Endothelial cell of umbilical vein (primary cell): ENCODE data around the gene MARCHF9. TPM values are rescaled to one million over a fixed set of nuclear protein-coding genes. Genes with fewer than 3 reads are reported as not detected.

ENCODE experiments used
- BruUV-seq: library from RNA; stranded (reverse); fragments of 400-500 nt; replicated peaks from 2 replicates; lab custom pipeline; 2021; lab: Mats Ljungman, UMichigan
- CTCF ChIA-PET: fragments of 300-600, 350-600 bp; sonication (Branson Sonifier 250); formaldehyde crosslinking; loops from one replicate; lab custom pipeline; 2021; ENCODE audit warnings: antibody characterized with exemption, inconsistent platforms; lab: Charles Lee
- POLR2A ChIA-PET: fragments of 300-600, 350-600 bp; sonication (Branson Sonifier 250); formaldehyde crosslinking; loops from one replicate; lab custom pipeline; 2021; ENCODE audit warnings: antibody characterized with exemption, inconsistent platforms; lab: Charles Lee
- DNase-seq: peaks from one replicate; pipeline ENCODE4 v3.0.0-alpha.2; 2011; ENCODE audit warnings: low read depth, low spot score
- FAIRE-seq: peaks from 2 replicates; lab custom pipeline; 2011; peaks lifted over from hg19 to GRCh38; lab: Jason Lieb, UNC
- H2AFZ ChIP-seq: 2 replicates; pipeline ENCODE4 v1.6.0; 2012; ENCODE audit warnings: low read depth, low read length, control low read depth, inconsistent platforms
- H3K27ac ChIP-seq: 2 replicates; pipeline ENCODE4 v1.5.1; 2011; ENCODE audit warnings: low read depth, mild to moderate bottlenecking, control low read depth, low read length, moderate library complexity; ENCODE audit not compliant: insufficient read depth
- H3K27me3 ChIP-seq, 2 experiments: 2 replicates each; pipeline versions ENCODE4 v1.6.0 to v1.6.1; 2011; ENCODE audit warnings: low read length in 2 of 2, mixed read lengths in 1 of 2; ENCODE audit not compliant: control insufficient read depth in 2 of 2, insufficient read depth in 2 of 2
- H3K36me3 ChIP-seq, 2 experiments: 2 replicates in 1 of 2; 3 replicates in 1 of 2; pipeline ENCODE4 v1.5.1; 2011; ENCODE audit warnings: low read length in 2 of 2, mild to moderate bottlenecking in 1 of 2, moderate library complexity in 1 of 2; ENCODE audit not compliant: control insufficient read depth in 2 of 2, insufficient read depth in 2 of 2; ENCODE audit errors: extremely low read depth in 1 of 2
- H3K4me1 ChIP-seq: 3 replicates; pipeline ENCODE4 v1.5.1; 2011; ENCODE audit warnings: mild to moderate bottlenecking, low read length; ENCODE audit not compliant: control insufficient read depth, insufficient read depth; ENCODE audit errors: extremely low read depth
- H3K4me2 ChIP-seq: 2 replicates; pipeline ENCODE4 v1.6.1; 2011; ENCODE audit warnings: low read length, control low read depth, mixed read lengths; ENCODE audit not compliant: insufficient read depth
- H3K4me3 ChIP-seq, 3 experiments: fragments of 200-600 bp in 1 of 3; sonication (generic), shearing (Covaris generic) in 1 of 3; replicated peaks in 1 of 3; 2 replicates each; pipeline ENCODE4 v1.5.1; 2011 to 2016; ENCODE audit warnings: control low read depth in 3 of 3, low read length in 3 of 3, mild to moderate bottlenecking in 2 of 3, inconsistent platforms in 1 of 3, low read depth in 1 of 3, moderate library complexity in 1 of 3; ENCODE audit not compliant: insufficient read depth in 1 of 3
- H3K79me2 ChIP-seq: 2 replicates; pipeline ENCODE4 v1.6.0; 2012; ENCODE audit warnings: low read length, inconsistent platforms; ENCODE audit not compliant: control insufficient read depth, insufficient read depth
- H3K9ac ChIP-seq: replicated peaks from 2 replicates; pipeline ENCODE3; 2011; ENCODE audit warnings: low read length, control low read depth; ENCODE audit not compliant: insufficient read depth; ENCODE audit errors: extremely low read depth
- H3K9me1 ChIP-seq: replicated peaks from 3 replicates; pipeline ENCODE4 v1.6.0; 2011; ENCODE audit warnings: mild to moderate bottlenecking, low read length; ENCODE audit not compliant: control insufficient read depth, insufficient read depth; ENCODE audit errors: extremely low read depth
- H3K9me3 ChIP-seq: replicated peaks from 2 replicates; pipeline ENCODE4 v1.5.1; 2012; ENCODE audit warnings: low read length, inconsistent platforms; ENCODE audit not compliant: control insufficient read depth, insufficient read depth
- H4K20me1 ChIP-seq: replicated peaks from 2 replicates; pipeline ENCODE3; 2011; ENCODE audit warnings: mild to moderate bottlenecking, low read length; ENCODE audit not compliant: control insufficient read depth, insufficient read depth; ENCODE audit errors: extremely low read depth
- EZH2 ChIP-seq: IDR thresholded peaks from 2 replicates; pipeline ENCODE4 v1.6.1; 2012; ENCODE audit warnings: borderline replicate concordance, low read depth, mild to moderate bottlenecking, moderate library complexity, low read length, inconsistent platforms; ENCODE audit not compliant: severe bottlenecking
- FOS ChIP-seq: IDR thresholded peaks from 2 replicates; pipeline ENCODE4 v1.6.1; 2011; ENCODE audit warnings: mild to moderate bottlenecking, low read length, moderate library complexity, borderline replicate concordance; ENCODE audit not compliant: insufficient read depth
- GATA2 ChIP-seq: IDR thresholded peaks from 2 replicates; pipeline ENCODE4 v1.7.0; 2011; ENCODE audit warnings: low read depth, mild to moderate bottlenecking, moderate library complexity, mixed read lengths, low read length; ENCODE audit not compliant: insufficient read length, insufficient read depth
- JUN ChIP-seq: IDR thresholded peaks from 2 replicates; pipeline ENCODE4 v1.6.1; 2011; ENCODE audit warnings: borderline replicate concordance, low read depth; ENCODE audit not compliant: insufficient read length, insufficient read depth
- MYC ChIP-seq: IDR thresholded peaks from one replicate; pipeline ENCODE4 v1.6.1; 2011; ENCODE audit warnings: mild to moderate bottlenecking, low read depth, low read length
- POLR2A ChIP-seq: IDR thresholded peaks from 2 replicates; pipeline ENCODE4 v1.6.1; 2012; ENCODE audit warnings: low read depth, mild to moderate bottlenecking, control low read depth, low read length
- POLR2AphosphoS5 ChIP-seq: IDR thresholded peaks from 2 replicates; pipeline ENCODE4 v1.6.1; 2012; ENCODE audit warnings: low read depth, mild to moderate bottlenecking, control low read depth, low read length, moderate library complexity; ENCODE audit not compliant: insufficient read depth
- dilution Hi-C: fragments of 300-500 bp; cut with MboI; formaldehyde crosslinking; loops from one replicate; pipeline ENCODE4 v1.15.0; 2019; ENCODE audit warnings: low sequenced_read_pairs; ENCODE audit not compliant: extremely low pct_ligation_motif_present
- intact Hi-C: fragments of 100-400 bp; cut with micrococcal nuclease; formaldehyde crosslinking; loops from one replicate; pipeline ENCODE4 v1.10.0; 2022
- polyA plus RNA-seq, 4 experiments: library from polyadenylated mRNA; depleted of rRNA in 3 of 4; stranded (reverse) in 3 of 4; unstranded in 1 of 4; fragments of >200 nt; gene quantifications; 2 replicates each; pipeline versions ENCODE4 v1.2.1 to v1.2.3, GENCODE V29; 2011 to 2012; ENCODE audit warnings: missing spikeins in 1 of 4
- total RNA-seq: library from RNA; stranded (reverse); gene quantifications from 2 replicates; pipeline ENCODE4 v1.2.3, GENCODE V29; 2021
- TF ChIP-seq, protein P1 (sequence below), 2 donors: IDR thresholded peaks; 1 replicate in 1 of 2; 2 replicates in 1 of 2; pipeline ENCODE4 v1.5.1; 2011; ENCODE audit warnings: low read length in 2 of 2, mild to moderate bottlenecking in 2 of 2, moderate library complexity in 2 of 2, control low read depth in 1 of 2, inconsistent platforms in 1 of 2, low read depth in 1 of 2; ENCODE audit not compliant: insufficient read depth in 1 of 2; ENCODE audit errors: extremely low read depth in 1 of 2
- TF ChIP-seq, protein P2 (sequence below): IDR thresholded peaks from 2 replicates; pipeline ENCODE4 v1.6.1; 2011; ENCODE audit not compliant: insufficient read depth, insufficient read length

Gene MARCHF9
- total and polyA plus RNA-seq, 2 donors (not counting 3 experiments of a cell fraction or from before 2014, with no cell fraction given), result 4.6 to 4.8 TPM

DNA sequence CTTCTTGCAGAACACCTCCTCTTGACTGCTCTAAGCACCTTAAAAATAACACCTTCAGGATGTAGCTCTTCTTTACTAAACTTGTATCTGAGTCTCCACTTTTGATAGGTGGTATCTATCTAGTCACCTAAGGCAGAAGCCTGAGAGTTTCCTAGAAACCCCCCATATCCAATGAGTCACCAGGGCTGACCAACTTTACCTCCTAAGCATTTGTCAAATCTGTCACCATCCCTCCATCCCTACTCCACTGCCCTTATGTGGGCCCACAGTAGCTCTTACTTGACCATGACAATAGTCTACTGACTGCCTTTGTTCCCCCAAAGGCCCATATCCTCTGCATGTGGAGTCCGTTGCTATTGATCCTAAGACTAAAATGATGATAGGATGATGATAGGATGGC, 47.7 kb downstream of the MARCHF9 start:
- H3K27ac ChIP-seq, result no peak overlapping the region
- TF ChIP-seq GATA2 (no peak), JUN (no peak), MYC (no peak), FOS (no peak), EZH2 (no peak), POLR2AphosphoS5 (no peak), POLR2A (no peak)
- TF ChIP-seq, protein P1, sequence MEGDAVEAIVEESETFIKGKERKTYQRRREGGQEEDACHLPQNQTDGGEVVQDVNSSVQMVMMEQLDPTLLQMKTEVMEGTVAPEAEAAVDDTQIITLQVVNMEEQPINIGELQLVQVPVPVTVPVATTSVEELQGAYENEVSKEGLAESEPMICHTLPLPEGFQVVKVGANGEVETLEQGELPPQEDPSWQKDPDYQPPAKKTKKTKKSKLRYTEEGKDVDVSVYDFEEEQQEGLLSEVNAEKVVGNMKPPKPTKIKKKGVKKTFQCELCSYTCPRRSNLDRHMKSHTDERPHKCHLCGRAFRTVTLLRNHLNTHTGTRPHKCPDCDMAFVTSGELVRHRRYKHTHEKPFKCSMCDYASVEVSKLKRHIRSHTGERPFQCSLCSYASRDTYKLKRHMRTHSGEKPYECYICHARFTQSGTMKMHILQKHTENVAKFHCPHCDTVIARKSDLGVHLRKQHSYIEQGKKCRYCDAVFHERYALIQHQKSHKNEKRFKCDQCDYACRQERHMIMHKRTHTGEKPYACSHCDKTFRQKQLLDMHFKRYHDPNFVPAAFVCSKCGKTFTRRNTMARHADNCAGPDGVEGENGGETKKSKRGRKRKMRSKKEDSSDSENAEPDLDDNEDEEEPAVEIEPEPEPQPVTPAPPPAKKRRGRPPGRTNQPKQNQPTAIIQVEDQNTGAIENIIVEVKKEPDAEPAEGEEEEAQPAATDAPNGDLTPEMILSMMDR (IDR thresholded peaks at IDR 0.05; ENCODE audit: extremely low read depth in 1 of 2, insufficient read depth in 1 of 2, low read depth in 1 of 2, low read length in 2 of 2), result no peak
- TF ChIP-seq, protein P2, sequence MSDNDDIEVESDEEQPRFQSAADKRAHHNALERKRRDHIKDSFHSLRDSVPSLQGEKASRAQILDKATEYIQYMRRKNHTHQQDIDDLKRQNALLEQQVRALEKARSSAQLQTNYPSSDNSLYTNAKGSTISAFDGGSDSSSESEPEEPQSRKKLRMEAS, result no peak
- H3K79me2 ChIP-seq, result no peaks in the 10 kb centered on the region
- no peaks in the 10 kb centered on the region for H3K9me3 ChIP-seq
- ChIA-PET CTCF (interaction anchor here (0.7 to 5.0 kb wide), 24 partner anchors 9 to 220 kb away, joined by 3 to 47 read pairs (median 5); partner anchors contain the start of genes AVIL, CTDSP2 and TSFM), POLR2A (interaction anchor here (1.0 to 1.5 kb wide), 2 partner anchors 93 to 139 kb away, joined by 3 to 4 read pairs; partner anchors contain the start of gene ATP23)
- dilution Hi-C loops (no loop called here), intact Hi-C loops (loop anchor here (1.0 kb wide), 2 partner anchors 29 to 103 kb away; no protein-coding TSS in a partner anchor)
- H3K4me1 ChIP-seq, result no peaks in the 10 kb centered on the region
- H3K36me3 ChIP-seq, result peaks cover 5 to 16% of the 10 kb centered on the region in 2 experiments
- DNase-seq, result no peak
- no peaks in the 10 kb centered on the region for H3K27me3 ChIP-seq
- no peak overlapping the region for H3K4me3 ChIP-seq
- no peak overlapping the region for H2AFZ ChIP-seq
- no peak overlapping the region for H3K4me2 ChIP-seq
- no peak overlapping the region for H3K9ac ChIP-seq
- H4K20me1 ChIP-seq, result no peaks in the 10 kb centered on the region
- no peak for FAIRE-seq
- no TSS peak for BruUV-seq
- H3K9me1 ChIP-seq, result no peaks in the 10 kb centered on the region
